Stomach smooth muscle (tissue), 2 donors: ENCODE data around the gene IPCEF1.

Experiments
- H3K27ac ChIP-seq: one replicate; pipeline ENCODE4 v1.7.0; 2013; ENCODE audit warnings: mild to moderate bottlenecking, low read length, inconsistent platforms
- H3K27me3 ChIP-seq, 2 donors: one replicate each; pipeline ENCODE4 v1.7.0; 2013; ENCODE audit warnings: low read length in 2 of 2; ENCODE audit not compliant: insufficient read depth in 2 of 2, control insufficient read depth in 1 of 2
- H3K36me3 ChIP-seq, 2 donors: one replicate each; pipeline ENCODE4 v1.7.0; 2013; ENCODE audit warnings: low read length in 2 of 2; ENCODE audit not compliant: control insufficient read depth in 2 of 2, insufficient read depth in 2 of 2
- H3K4me1 ChIP-seq: one replicate; pipeline ENCODE4 v1.7.0; 2013; ENCODE audit warnings: low read length; ENCODE audit not compliant: control insufficient read depth, insufficient read depth
- H3K4me3 ChIP-seq, 2 donors: one replicate each; pipeline ENCODE4 v1.7.0; 2013; ENCODE audit warnings: low read length in 2 of 2
- H3K9ac ChIP-seq, 2 donors: one replicate each; pipeline ENCODE4 v1.7.0; 2013; ENCODE audit warnings: low read length in 2 of 2, mild to moderate bottlenecking in 1 of 2
- H3K9me3 ChIP-seq, 2 donors: one replicate each; pipeline ENCODE4 v1.7.0; 2013; ENCODE audit warnings: low read length in 2 of 2; ENCODE audit not compliant: control insufficient read depth in 2 of 2
- donor health status: healthy.
- donor health status: Pancreatic carcinoma.

The IPCEF1 gene

GRCh38 chr6:154233383-154233782 lies 123.2 kb downstream of the IPCEF1 start:
- Histone ChIP-seq H3K9ac (no peak overlapping the region), H3K27ac (no peak overlapping the region), H3K4me3 (no peak overlapping the region), H3K36me3 (no peaks in the 10 kb centered on the region), H3K4me1 (no peaks in the 10 kb centered on the region), H3K27me3 (no peaks in the 10 kb centered on the region), H3K9me3 (no peaks in the 10 kb centered on the region)

- Histone ChIP-seq H3K27ac (no peak overlapping the region), H3K27me3 (no peaks in the 10 kb centered on the region), H3K9ac (no peak overlapping the region), H3K9me3 (no peaks in the 10 kb centered on the region), H3K36me3 (no peaks in the 10 kb centered on the region), H3K4me3 (no peak overlapping the region), H3K4me1 (no peaks in the 10 kb centered on the region)
Observed at GRCh38 chr6:154232013-154232910, 124.3 kb downstream of the IPCEF1 start.

- H3K36me3 ChIP-seq, result no peaks in the 10 kb centered on the region
- no peaks in the 10 kb centered on the region for H3K4me1 ChIP-seq
- H3K4me3 ChIP-seq, result no peak overlapping the region
- H3K9me3 ChIP-seq, result no peaks in the 10 kb centered on the region
- no peaks in the 10 kb centered on the region for H3K27me3 ChIP-seq
- H3K27ac ChIP-seq, result no peak overlapping the region
- H3K9ac ChIP-seq, result no peak overlapping the region
Observed at GRCh38 chr6:154230910-154231595, 125.5 kb downstream of the IPCEF1 start.

GRCh38 chr6:154230393-154230792 lies 126.2 kb downstream of the IPCEF1 start:
- no peak overlapping the region for H3K9ac ChIP-seq
- H3K27me3 ChIP-seq, result no peaks in the 10 kb centered on the region
- H3K9me3 ChIP-seq, result no peaks in the 10 kb centered on the region
- H3K27ac ChIP-seq, result no peak overlapping the region
- no peaks in the 10 kb centered on the region for H3K36me3 ChIP-seq
- H3K4me1 ChIP-seq, result no peaks in the 10 kb centered on the region
- H3K4me3 ChIP-seq, result no peak overlapping the region

GRCh38 chr6:154229786-154230185 lies 126.8 kb downstream of the IPCEF1 start:
- no peaks in the 10 kb centered on the region for H3K9me3 ChIP-seq
- no peaks in the 10 kb centered on the region for H3K36me3 ChIP-seq
- no peak overlapping the region for H3K4me3 ChIP-seq
- no peaks in the 10 kb centered on the region for H3K27me3 ChIP-seq
- H3K27ac ChIP-seq, result no peak overlapping the region
- H3K4me1 ChIP-seq, result no peaks in the 10 kb centered on the region
- H3K9ac ChIP-seq, result no peak overlapping the region

GRCh38 chr6:154228521-154228905 lies 128.1 kb downstream of the IPCEF1 start:
- no peaks in the 10 kb centered on the region for H3K4me1 ChIP-seq
- H3K27me3 ChIP-seq, result no peaks in the 10 kb centered on the region

GRCh38 chr6:154227862-154228520 lies 128.6 kb downstream of the IPCEF1 start:
- no peaks in the 10 kb centered on the region for H3K27me3 ChIP-seq
- no peak overlapping the region for H3K9ac ChIP-seq
- no peaks in the 10 kb centered on the region for H3K4me1 ChIP-seq
- H3K4me3 ChIP-seq, result no peak overlapping the region
- no peak overlapping the region for H3K27ac ChIP-seq
- H3K36me3 ChIP-seq, result no peaks in the 10 kb centered on the region
- H3K9me3 ChIP-seq, result no peaks in the 10 kb centered on the region

More at GRCh38 chr6:154228521-154228905, 128.1 kb downstream of the IPCEF1 start:
- H3K9me3 ChIP-seq, result no peaks in the 10 kb centered on the region
- H3K4me3 ChIP-seq, result no peak overlapping the region
- no peaks in the 10 kb centered on the region for H3K36me3 ChIP-seq
- H3K27ac ChIP-seq, result no peak overlapping the region
- no peak overlapping the region for H3K9ac ChIP-seq

GRCh38 chr6:154226461-154226860 lies 130.1 kb downstream of the IPCEF1 start:
- Histone ChIP-seq H3K9ac (no peak overlapping the region), H3K36me3 (no peaks in the 10 kb centered on the region), H3K9me3 (no peaks in the 10 kb centered on the region), H3K27ac (no peak overlapping the region), H3K4me1 (no peaks in the 10 kb centered on the region), H3K27me3 (no peaks in the 10 kb centered on the region), H3K4me3 (no peak overlapping the region)

GRCh38 chr6:154223296-154223695 lies 133.3 kb downstream of the IPCEF1 start:
- Histone ChIP-seq H3K36me3 (no peaks in the 10 kb centered on the region), H3K4me3 (no peak overlapping the region), H3K4me1 (no peaks in the 10 kb centered on the region), H3K27me3 (no peaks in the 10 kb centered on the region), H3K27ac (no peak overlapping the region), H3K9me3 (no peaks in the 10 kb centered on the region), H3K9ac (no peak overlapping the region)

GRCh38 chr6:154222716-154223115 lies 133.9 kb downstream of the IPCEF1 start:
- H3K27me3 ChIP-seq, result no peaks in the 10 kb centered on the region
- no peaks in the 10 kb centered on the region for H3K36me3 ChIP-seq
- H3K27ac ChIP-seq, result no peak overlapping the region
- H3K9me3 ChIP-seq, result no peaks in the 10 kb centered on the region
- no peaks in the 10 kb centered on the region for H3K4me1 ChIP-seq
- no peak overlapping the region for H3K4me3 ChIP-seq
- no peak overlapping the region for H3K9ac ChIP-seq
